ENCODE data around the gene ALS2CL.
A peak's percentile ranks its signal among the peaks of the same experiment; 100 is the strongest.

Gene ALS2CL

GRCh38 chr3:46701181-46701939 is 7.9 kb upstream of the ALS2CL start, which contains the start of gene TMIE:
TSS of gene TMIE (plus strand) at chr3:46701392. CDS start at chr3:46701488, 96 bp downstream.
- Histone ChIP-seq H3K27ac (ENCODE audit: low read depth, low read length, severe bottlenecking) (no peak within 1 kb of the TSS), H3K36me3 (ENCODE audit: control insufficient read depth, insufficient read depth, low read length) (no peaks in the 10 kb centered on the region), H3K4me1 (ENCODE audit: control insufficient read depth, insufficient read depth, low read length, poor library complexity, severe bottlenecking) (peaks cover 27% of the 10 kb centered on the region), H3K9me3 (ENCODE audit: control insufficient read depth, low read length) (no peaks in the 10 kb centered on the region), H3K4me3 (ENCODE audit: extremely low read depth, insufficient read depth, low read length, poor library complexity, severe bottlenecking) (peak within 1 kb of the TSS; percentile 19)
- WGBS, 2 experiments (ENCODE audit: insufficient coverage in 2 of 2) = 18 to 19% methylated on average over 35 to 40 of the region's 51 CpGs

GRCh38 chr3:46700772-46701171 is 7.3 kb upstream of the ALS2CL start:
- no peaks in the 10 kb centered on the region for H3K36me3 ChIP-seq (ENCODE audit: control insufficient read depth, insufficient read depth, low read length)
- H3K4me3 ChIP-seq (ENCODE audit: extremely low read depth, insufficient read depth, low read length, poor library complexity, severe bottlenecking) = no peak overlapping the region
- H3K27ac ChIP-seq (ENCODE audit: low read depth, low read length, severe bottlenecking) = no peak overlapping the region
- H3K4me1 ChIP-seq (ENCODE audit: control insufficient read depth, insufficient read depth, low read length, poor library complexity, severe bottlenecking) = peaks cover 27% of the 10 kb centered on the region
- no peaks in the 10 kb centered on the region for H3K9me3 ChIP-seq (ENCODE audit: control insufficient read depth, low read length)
- WGBS, 2 experiments (ENCODE audit: insufficient coverage in 2 of 2) = 60 to 90% methylated on average over 1 to 4 of the region's 4 CpGs

GRCh38 chr3:46699676-46700523 is 6.4 kb upstream of the ALS2CL start:
- Histone ChIP-seq H3K36me3 (ENCODE audit: control insufficient read depth, insufficient read depth, low read length) (no peaks in the 10 kb centered on the region), H3K9me3 (ENCODE audit: control insufficient read depth, low read length) (no peaks in the 10 kb centered on the region), H3K4me3 (ENCODE audit: extremely low read depth, insufficient read depth, low read length, poor library complexity, severe bottlenecking) (no peak overlapping the region), H3K4me1 (ENCODE audit: control insufficient read depth, insufficient read depth, low read length, poor library complexity, severe bottlenecking) (peaks cover 29% of the 10 kb centered on the region), H3K27ac (ENCODE audit: low read depth, low read length, severe bottlenecking) (no peak overlapping the region)
- 92% methylated on average over 7 to 8 of the region's 8 CpGs for WGBS, 2 experiments (ENCODE audit: insufficient coverage in 2 of 2)

- H3K9me3 ChIP-seq (ENCODE audit: control insufficient read depth, low read length) = no peaks in the 10 kb centered on the region
- H3K4me1 ChIP-seq (ENCODE audit: control insufficient read depth, insufficient read depth, low read length, poor library complexity, severe bottlenecking) = peaks cover 33% of the 10 kb centered on the region
- 94 to 100% methylated on average over 3 to 4 of the region's 4 CpGs for WGBS, 2 experiments (ENCODE audit: insufficient coverage in 2 of 2)
- H3K36me3 ChIP-seq (ENCODE audit: control insufficient read depth, insufficient read depth, low read length) = no peaks in the 10 kb centered on the region
- peak overlapping the region; percentile 57 for H3K27ac ChIP-seq (ENCODE audit: low read depth, low read length, severe bottlenecking)
- H3K4me3 ChIP-seq (ENCODE audit: extremely low read depth, insufficient read depth, low read length, poor library complexity, severe bottlenecking) = no peak overlapping the region
These were observed 2.7 kb upstream of the ALS2CL start for GRCh38 chr3:46695962-46696894.

- 68 to 73% methylated on average over 10 to 11 of the region's 11 CpGs for WGBS, 2 experiments (ENCODE audit: insufficient coverage in 2 of 2)
- Histone ChIP-seq H3K9me3 (ENCODE audit: control insufficient read depth, low read length) (no peaks in the 10 kb centered on the region), H3K36me3 (ENCODE audit: control insufficient read depth, insufficient read depth, low read length) (no peaks in the 10 kb centered on the region), H3K4me1 (ENCODE audit: control insufficient read depth, insufficient read depth, low read length, poor library complexity, severe bottlenecking) (peaks cover 33% of the 10 kb centered on the region), H3K4me3 (ENCODE audit: extremely low read depth, insufficient read depth, low read length, poor library complexity, severe bottlenecking) (no peak overlapping the region), H3K27ac (ENCODE audit: low read depth, low read length, severe bottlenecking) (no peak overlapping the region)
These were observed 1.9 kb upstream of the ALS2CL start for GRCh38 chr3:46695177-46695961.

- no peaks in the 10 kb centered on the region for H3K9me3 ChIP-seq (ENCODE audit: control insufficient read depth, low read length)
- WGBS, 2 experiments (ENCODE audit: insufficient coverage in 2 of 2) = 77 to 100% methylated on average over 1 to 2 of the region's 3 CpGs
- peaks cover 28% of the 10 kb centered on the region for H3K4me1 ChIP-seq (ENCODE audit: control insufficient read depth, insufficient read depth, low read length, poor library complexity, severe bottlenecking)
- H3K27ac ChIP-seq (ENCODE audit: low read depth, low read length, severe bottlenecking) = no peak overlapping the region
- no peak overlapping the region for H3K4me3 ChIP-seq (ENCODE audit: extremely low read depth, insufficient read depth, low read length, poor library complexity, severe bottlenecking)
- H3K36me3 ChIP-seq (ENCODE audit: control insufficient read depth, insufficient read depth, low read length) = no peaks in the 10 kb centered on the region
These were observed 1.0 kb upstream of the ALS2CL start for GRCh38 chr3:46694520-46694919.

- Histone ChIP-seq H3K27ac (ENCODE audit: low read depth, low read length, severe bottlenecking) (no peak overlapping the region), H3K4me3 (ENCODE audit: extremely low read depth, insufficient read depth, low read length, poor library complexity, severe bottlenecking) (peak overlapping the region; percentile 5), H3K4me1 (ENCODE audit: control insufficient read depth, insufficient read depth, low read length, poor library complexity, severe bottlenecking) (peaks cover 28% of the 10 kb centered on the region), H3K36me3 (ENCODE audit: control insufficient read depth, insufficient read depth, low read length) (no peaks in the 10 kb centered on the region), H3K9me3 (ENCODE audit: control insufficient read depth, low read length) (no peaks in the 10 kb centered on the region)
- WGBS, 2 experiments (ENCODE audit: insufficient coverage in 2 of 2) = 32 to 56% methylated on average over 13 to 26 of the region's 30 CpGs
These were observed 380 bp upstream of the ALS2CL start for GRCh38 chr3:46693892-46694226.

GRCh38 chr3:46692566-46692990 is 901 bp downstream of the ALS2CL start:
- H3K4me3 ChIP-seq (ENCODE audit: extremely low read depth, insufficient read depth, low read length, poor library complexity, severe bottlenecking) = peak overlapping the region; percentile 58
- H3K27ac ChIP-seq (ENCODE audit: low read depth, low read length, severe bottlenecking) = no peak overlapping the region
- no peaks in the 10 kb centered on the region for H3K9me3 ChIP-seq (ENCODE audit: control insufficient read depth, low read length)
- peaks cover 28% of the 10 kb centered on the region for H3K4me1 ChIP-seq (ENCODE audit: control insufficient read depth, insufficient read depth, low read length, poor library complexity, severe bottlenecking)
- H3K36me3 ChIP-seq (ENCODE audit: control insufficient read depth, insufficient read depth, low read length) = no peaks in the 10 kb centered on the region
- 51 to 61% methylated on average over 8 to 11 of the region's 11 CpGs for WGBS, 2 experiments (ENCODE audit: insufficient coverage in 2 of 2)

- H3K36me3 ChIP-seq (ENCODE audit: control insufficient read depth, insufficient read depth, low read length) = no peaks in the 10 kb centered on the region
- no peaks in the 10 kb centered on the region for H3K9me3 ChIP-seq (ENCODE audit: control insufficient read depth, low read length)
- peaks cover 16% of the 10 kb centered on the region for H3K4me1 ChIP-seq (ENCODE audit: control insufficient read depth, insufficient read depth, low read length, poor library complexity, severe bottlenecking)
- no peak overlapping the region for H3K27ac ChIP-seq (ENCODE audit: low read depth, low read length, severe bottlenecking)
- WGBS, 2 experiments (ENCODE audit: insufficient coverage in 2 of 2) = 90 to 100% methylated on average over 2 to 3 of the region's 5 CpGs
- H3K4me3 ChIP-seq (ENCODE audit: extremely low read depth, insufficient read depth, low read length, poor library complexity, severe bottlenecking) = no peak overlapping the region
These were observed 2.7 kb downstream of the ALS2CL start for GRCh38 chr3:46690798-46691197.

GRCh38 chr3:46685446-46685845 is 8.0 kb downstream of the ALS2CL start:
- Histone ChIP-seq H3K27ac (ENCODE audit: low read depth, low read length, severe bottlenecking) (no peak overlapping the region), H3K4me1 (ENCODE audit: control insufficient read depth, insufficient read depth, low read length, poor library complexity, severe bottlenecking) (no peaks in the 10 kb centered on the region), H3K9me3 (ENCODE audit: control insufficient read depth, low read length) (no peaks in the 10 kb centered on the region), H3K4me3 (ENCODE audit: extremely low read depth, insufficient read depth, low read length, poor library complexity, severe bottlenecking) (no peak overlapping the region), H3K36me3 (ENCODE audit: control insufficient read depth, insufficient read depth, low read length) (no peaks in the 10 kb centered on the region)
- WGBS, 2 experiments (ENCODE audit: insufficient coverage in 2 of 2) = 89 to 93% methylated on average over 9 of the region's 9 CpGs

All from mesodermal cell (in vitro differentiated cells).